Osteocyte (in vitro differentiated cells): ENCODE data around the gene FAM47E. TPM values are rescaled to one million over a fixed set of nuclear protein-coding genes. Genes with fewer than 3 reads are reported as not detected.

ENCODE experiments used
- DNase-seq: peaks from one replicate; pipeline ENCODE4 v3.0.0; 2021; ENCODE audit warnings: mixed read lengths; ENCODE audit not compliant: unreplicated experiment; ENCODE audit errors: extremely low spot score
- H3K27ac Mint-ChIP-seq: one replicate; pipeline ENCODE4 v1.8.0; 2021; ENCODE audit warnings: mild to moderate bottlenecking, mixed read lengths; ENCODE audit not compliant: unreplicated experiment
- H3K27me3 Mint-ChIP-seq: one replicate; pipeline ENCODE4 v1.8.0; 2021; ENCODE audit warnings: mixed read lengths; ENCODE audit not compliant: unreplicated experiment
- H3K36me3 Mint-ChIP-seq: one replicate; pipeline ENCODE4 v1.8.0; 2021; ENCODE audit warnings: mixed read lengths; ENCODE audit not compliant: unreplicated experiment
- H3K4me1 Mint-ChIP-seq: one replicate; pipeline ENCODE4 v1.8.0; 2021; ENCODE audit warnings: mixed read lengths; ENCODE audit not compliant: unreplicated experiment
- H3K4me3 Mint-ChIP-seq: one replicate; pipeline ENCODE4 v1.8.0; 2021; ENCODE audit warnings: mild to moderate bottlenecking, moderate library complexity, mixed read lengths; ENCODE audit not compliant: unreplicated experiment
- H3K9me3 Mint-ChIP-seq: one replicate; pipeline ENCODE4 v1.8.0; 2021; ENCODE audit warnings: mixed read lengths; ENCODE audit not compliant: unreplicated experiment
- total RNA-seq: library from RNA; stranded (reverse); gene quantifications from 2 replicates; pipeline ENCODE4 v1.2.1, GENCODE V29; 2021
- TF ChIP-seq, protein P1 (sequence below): fragments of 200-600 bp; sonication (generic); IDR thresholded peaks from 2 replicates; pipeline ENCODE4 v1.5.0; 2021; ENCODE audit warnings: antibody characterized with exemption, mild to moderate bottlenecking, moderate library complexity

FAM47E gene
- total RNA-seq, 1 donor from 2014 or later = 0.70 TPM

DNA sequence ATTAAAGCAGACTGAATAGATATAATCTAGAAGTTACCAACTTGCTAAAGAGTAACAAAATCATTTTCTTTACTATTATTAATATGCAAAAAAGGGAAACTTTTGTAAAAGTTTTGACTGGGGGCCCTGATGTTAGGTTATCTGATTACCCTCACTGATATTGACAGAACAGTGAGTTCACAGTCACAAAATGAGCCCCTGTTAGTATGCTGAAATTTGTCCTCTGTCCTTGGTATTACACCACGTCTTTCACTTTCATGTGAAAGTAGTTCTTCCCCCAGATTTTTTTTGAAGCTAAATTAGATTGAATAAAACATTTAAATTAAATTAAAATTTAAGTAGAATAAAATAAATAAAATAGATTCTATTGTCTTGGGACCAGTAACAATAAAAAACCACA, 60.9 kb downstream of the FAM47E start:
- H3K4me1 Mint-ChIP-seq = peaks cover 6% of the 10 kb centered on the region
- DNase-seq = no peak
- no peak overlapping the region for H3K4me3 Mint-ChIP-seq
- TF ChIP-seq, protein P1, sequence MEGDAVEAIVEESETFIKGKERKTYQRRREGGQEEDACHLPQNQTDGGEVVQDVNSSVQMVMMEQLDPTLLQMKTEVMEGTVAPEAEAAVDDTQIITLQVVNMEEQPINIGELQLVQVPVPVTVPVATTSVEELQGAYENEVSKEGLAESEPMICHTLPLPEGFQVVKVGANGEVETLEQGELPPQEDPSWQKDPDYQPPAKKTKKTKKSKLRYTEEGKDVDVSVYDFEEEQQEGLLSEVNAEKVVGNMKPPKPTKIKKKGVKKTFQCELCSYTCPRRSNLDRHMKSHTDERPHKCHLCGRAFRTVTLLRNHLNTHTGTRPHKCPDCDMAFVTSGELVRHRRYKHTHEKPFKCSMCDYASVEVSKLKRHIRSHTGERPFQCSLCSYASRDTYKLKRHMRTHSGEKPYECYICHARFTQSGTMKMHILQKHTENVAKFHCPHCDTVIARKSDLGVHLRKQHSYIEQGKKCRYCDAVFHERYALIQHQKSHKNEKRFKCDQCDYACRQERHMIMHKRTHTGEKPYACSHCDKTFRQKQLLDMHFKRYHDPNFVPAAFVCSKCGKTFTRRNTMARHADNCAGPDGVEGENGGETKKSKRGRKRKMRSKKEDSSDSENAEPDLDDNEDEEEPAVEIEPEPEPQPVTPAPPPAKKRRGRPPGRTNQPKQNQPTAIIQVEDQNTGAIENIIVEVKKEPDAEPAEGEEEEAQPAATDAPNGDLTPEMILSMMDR = no peak
- peaks cover 15% of the 10 kb centered on the region for H3K36me3 Mint-ChIP-seq
- peaks cover 12% of the 10 kb centered on the region for H3K27me3 Mint-ChIP-seq
- H3K9me3 Mint-ChIP-seq = peaks cover 18% of the 10 kb centered on the region
- H3K27ac Mint-ChIP-seq = no peak overlapping the region

GRCh38 chr4:76313547-76313946, 62.0 kb downstream of the FAM47E start:
- Mint-ChIP-seq H3K36me3 (peaks cover 15% of the 10 kb centered on the region), H3K4me1 (peaks cover under 1% of the 10 kb centered on the region), H3K4me3 (no peak overlapping the region), H3K9me3 (peaks cover 18% of the 10 kb centered on the region), H3K27ac (no peak overlapping the region), H3K27me3 (peaks cover 20% of the 10 kb centered on the region)
- TF ChIP-seq, protein P1 = no peak
- DNase-seq = no peak

- no peak overlapping the region for H3K4me3 Mint-ChIP-seq
- TF ChIP-seq, protein P1 = no peak
- H3K9me3 Mint-ChIP-seq = peaks cover 24% of the 10 kb centered on the region
- no peak for DNase-seq
- peaks cover 25% of the 10 kb centered on the region for H3K27me3 Mint-ChIP-seq
- no peak overlapping the region for H3K27ac Mint-ChIP-seq
- peaks cover 6% of the 10 kb centered on the region for H3K36me3 Mint-ChIP-seq
- no peaks in the 10 kb centered on the region for H3K4me1 Mint-ChIP-seq
Observed at GRCh38 chr4:76315267-76315918, 63.9 kb downstream of the FAM47E start.

GRCh38 chr4:76316131-76316530, 64.6 kb downstream of the FAM47E start:
- peaks cover 33% of the 10 kb centered on the region for H3K27me3 Mint-ChIP-seq
- peaks cover 4% of the 10 kb centered on the region for H3K36me3 Mint-ChIP-seq
- H3K4me3 Mint-ChIP-seq = no peak overlapping the region
- DNase-seq = no peak
- TF ChIP-seq, protein P1 = no peak
- peaks cover 32% of the 10 kb centered on the region for H3K9me3 Mint-ChIP-seq
- H3K4me1 Mint-ChIP-seq = no peaks in the 10 kb centered on the region
- no peak overlapping the region for H3K27ac Mint-ChIP-seq

DNA sequence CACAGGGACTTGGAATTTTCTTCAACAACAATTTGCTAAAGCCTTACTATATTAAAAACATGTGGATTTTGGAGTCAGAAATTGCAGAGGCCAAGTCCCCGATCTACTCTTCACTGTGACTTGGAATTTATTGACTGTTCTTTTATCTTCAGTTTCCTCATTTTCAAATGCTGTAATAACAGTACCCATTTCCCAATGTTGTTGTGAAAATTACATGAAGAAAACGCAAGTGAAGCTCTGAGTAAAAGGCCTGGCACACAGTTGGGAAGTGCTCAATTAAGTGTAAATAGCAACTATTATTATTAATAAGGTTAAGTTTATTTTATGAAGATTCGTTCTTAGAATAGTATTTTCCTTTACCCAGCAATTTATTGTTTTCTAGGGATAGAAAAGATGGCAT, 70.7 kb downstream of the FAM47E start:
- peaks cover 2% of the 10 kb centered on the region for H3K36me3 Mint-ChIP-seq
- H3K9me3 Mint-ChIP-seq = peaks cover 37% of the 10 kb centered on the region
- no peak for DNase-seq
- no peaks in the 10 kb centered on the region for H3K4me1 Mint-ChIP-seq
- no peak overlapping the region for H3K27ac Mint-ChIP-seq
- TF ChIP-seq, protein P1 = no peak
- no peak overlapping the region for H3K4me3 Mint-ChIP-seq
- peaks cover 24% of the 10 kb centered on the region for H3K27me3 Mint-ChIP-seq
